ENCODE results near the gene TOP1. TPM values are rescaled to one million over a fixed set of nuclear protein-coding genes. Genes with fewer than 3 reads are reported as not detected.

TOP1 gene
- total RNA-seq, 4 donors from 2014 or later, result 27.6 to 70.6 (median 40.4) TPM

DNA sequence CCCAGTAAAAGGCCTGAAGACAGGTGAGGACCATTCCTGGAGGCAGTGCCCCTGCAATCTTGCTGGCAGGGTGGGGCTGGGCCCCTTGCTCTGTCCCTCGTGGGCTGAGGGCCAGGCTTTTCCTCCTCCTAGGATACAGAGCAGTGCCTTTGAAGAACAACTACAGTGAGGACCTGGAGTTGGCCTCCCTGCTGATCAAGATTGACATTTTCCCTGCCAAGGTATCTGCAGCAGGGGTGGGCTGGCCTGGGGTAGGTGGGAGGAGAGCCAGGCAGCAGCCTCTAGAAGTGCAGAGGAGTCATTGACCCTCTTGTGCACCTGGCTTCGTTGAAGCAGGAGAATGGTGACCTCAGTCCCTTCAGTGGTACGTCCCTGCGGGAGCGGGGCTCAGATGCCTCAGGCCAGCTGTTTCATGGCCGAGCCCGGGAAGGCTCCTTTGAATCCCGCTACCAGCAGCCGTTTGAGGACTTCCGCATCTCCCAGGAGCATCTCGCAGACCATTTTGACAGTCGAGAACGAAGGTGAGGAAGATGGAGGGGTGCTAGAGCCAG is 145.2 kb downstream of the TOP1 start:
- no peak for TF ChIP-seq CTCF (IDR thresholded peaks at IDR 0.05)
- DNase-seq (ENCODE audit: low spot score) (no peak), ATAC-seq (ENCODE audit: low FRiP score) (no peak)

Small RNA genes lying within 50 kb of the gene (small RNA-seq; reads per million reads assigned to genes)
- gene MIR6871 (not detected), gene RNU2-52P (not detected)

Other genes with a start within 250 kb of the TOP1 start
- gene PLCG1, start 108.7 kb downstream of the TOP1 start, total RNA-seq, result 100 to 1,000 TPM in 1 of 4 donors, 10 to 100 TPM in 3; 43.9 to 189 (median 63.1) TPM

All from omental fat pad (tissue), 4 donors.